ENCODE data around the gene KIFC3.
A peak's percentile ranks its signal among the peaks of the same experiment; 100 is the strongest.

KIFC3 gene

DNA sequence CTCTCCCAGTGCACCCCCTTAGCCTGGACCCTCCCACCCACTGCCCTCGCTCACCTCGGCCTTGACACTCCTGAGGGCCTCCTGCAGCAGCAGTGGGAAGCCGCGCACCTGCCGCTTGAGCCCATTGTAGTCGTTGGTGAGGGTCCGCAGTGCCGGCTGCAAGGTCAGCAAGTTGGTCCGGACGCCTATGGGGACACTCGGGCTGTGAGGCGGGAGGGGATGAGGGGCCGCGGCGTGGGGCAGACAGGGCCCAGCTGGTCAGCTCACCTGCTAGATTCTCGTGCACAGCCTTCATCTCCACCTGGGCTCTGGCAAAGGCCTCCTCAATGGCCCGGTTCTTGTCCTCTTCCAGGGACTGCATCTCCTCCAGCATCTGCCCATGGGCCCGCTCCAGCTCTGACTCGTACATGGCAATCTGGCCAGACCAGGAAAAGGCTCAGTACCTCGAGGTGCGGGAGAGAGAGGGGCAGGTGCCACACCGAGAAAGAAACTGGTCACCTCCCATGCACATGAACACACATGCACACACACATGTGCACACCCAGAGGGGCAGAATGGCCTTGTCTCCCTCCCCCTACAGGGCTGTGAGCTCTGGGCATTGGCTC lies 32.6 kb downstream of the KIFC3 start:
- no peak for DNase-seq (ENCODE audit: low read depth in 1 of 2, low spot score in 1 of 2)

DNA sequence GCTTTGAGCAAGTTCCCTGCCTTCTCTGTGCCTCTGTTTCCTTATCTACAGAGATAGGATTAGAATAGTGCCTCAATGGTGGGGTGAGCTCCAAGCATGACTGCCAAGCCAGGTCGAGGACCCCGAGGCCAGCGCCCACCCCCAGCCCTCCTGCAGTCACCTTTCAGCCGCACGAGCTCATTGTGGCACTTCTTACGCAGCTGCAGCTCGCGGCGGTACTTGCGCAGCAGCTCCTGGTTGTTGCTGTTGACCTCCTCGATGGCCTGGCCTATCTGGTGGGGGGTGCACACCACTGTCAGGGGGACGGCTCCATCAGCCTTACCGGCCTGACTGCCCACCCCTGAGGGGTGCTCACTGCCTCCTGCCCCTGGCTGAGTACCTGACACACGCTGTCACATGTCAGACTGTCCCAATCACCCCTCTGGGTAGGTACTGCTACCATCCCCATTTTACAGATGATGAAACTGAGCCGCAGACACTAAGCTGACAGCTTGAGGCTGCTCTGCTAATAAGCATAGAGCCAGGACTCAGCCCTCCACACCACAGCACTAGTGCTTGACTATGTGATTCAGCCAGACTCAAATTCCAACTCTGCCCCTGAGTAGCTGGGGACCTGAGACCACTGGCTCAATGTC lies 35.5 kb downstream of the KIFC3 start:
- no peak for DNase-seq (ENCODE audit: low read depth in 1 of 2, low spot score in 1 of 2)

DNA sequence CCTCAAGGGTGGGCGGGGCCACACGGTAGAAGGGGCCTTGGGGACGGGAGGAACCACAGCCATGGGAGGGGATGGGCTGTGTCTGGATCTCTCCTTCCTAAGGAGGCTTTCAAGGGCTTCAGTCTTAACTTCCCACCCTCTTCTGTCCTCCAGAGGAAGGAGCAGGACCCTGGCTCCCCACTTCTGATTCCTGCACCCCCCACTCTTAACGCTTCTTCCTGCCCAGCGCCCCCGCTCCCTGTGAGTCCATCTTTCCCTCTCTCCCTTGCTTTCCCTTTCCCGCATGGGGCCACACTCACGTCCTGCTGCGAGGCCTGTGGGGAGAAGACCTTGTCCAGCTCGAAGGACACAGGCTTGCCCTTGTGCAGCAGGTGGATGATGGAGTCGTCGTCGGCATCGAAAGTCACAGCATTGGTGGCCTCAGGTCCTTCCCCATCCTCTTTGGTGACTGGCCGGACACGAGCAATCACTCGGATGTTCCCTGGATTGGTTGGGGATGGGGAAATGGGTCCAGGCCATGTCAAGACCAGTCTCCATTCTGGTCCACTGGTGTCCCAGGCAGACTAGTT lies 37.0 kb downstream of the KIFC3 start:
- no peak for DNase-seq (ENCODE audit: low read depth in 1 of 2, low spot score in 1 of 2)

DNA sequence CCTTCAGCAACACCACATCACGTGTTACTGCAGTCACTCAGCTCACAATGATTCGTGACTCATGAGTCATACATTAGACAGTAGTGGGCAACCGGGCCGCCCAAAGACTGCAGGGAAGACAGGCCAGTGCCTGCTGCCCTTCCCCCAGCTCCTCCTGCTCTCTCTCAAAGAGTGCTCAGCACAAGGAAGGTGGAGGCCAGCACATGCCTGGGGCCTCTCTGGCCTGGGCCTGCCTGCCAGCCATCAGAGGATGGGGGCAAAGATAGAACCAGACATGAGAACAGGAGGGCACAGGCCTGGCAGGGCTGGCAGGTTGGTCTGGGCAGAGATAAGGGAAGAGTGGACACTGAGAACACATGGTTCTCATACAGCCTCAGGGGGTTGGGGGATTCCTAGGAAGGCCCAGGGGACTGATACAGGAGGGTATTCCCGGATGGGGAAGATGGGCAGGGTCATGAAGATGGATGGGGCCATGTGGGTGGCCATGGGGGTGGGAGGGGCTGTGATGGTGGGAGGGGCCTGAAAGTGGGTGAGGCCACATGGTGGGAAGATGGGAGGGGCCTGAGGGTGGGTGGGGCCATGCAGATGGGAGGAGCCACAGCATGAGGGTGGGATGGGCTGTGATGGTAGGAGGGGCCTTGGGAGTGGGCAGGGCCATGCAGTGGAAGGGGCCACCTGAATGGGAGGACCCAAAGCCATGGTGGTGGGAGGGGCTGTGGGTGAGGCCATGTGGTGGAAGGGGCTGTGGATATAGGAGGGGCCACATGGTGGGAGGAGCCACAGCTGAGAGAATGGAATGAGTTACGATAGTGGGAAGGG lies 37.7 kb downstream of the KIFC3 start:
- DNase-seq (ENCODE audit: low read depth in 1 of 2, low spot score in 1 of 2) = no peak

DNA sequence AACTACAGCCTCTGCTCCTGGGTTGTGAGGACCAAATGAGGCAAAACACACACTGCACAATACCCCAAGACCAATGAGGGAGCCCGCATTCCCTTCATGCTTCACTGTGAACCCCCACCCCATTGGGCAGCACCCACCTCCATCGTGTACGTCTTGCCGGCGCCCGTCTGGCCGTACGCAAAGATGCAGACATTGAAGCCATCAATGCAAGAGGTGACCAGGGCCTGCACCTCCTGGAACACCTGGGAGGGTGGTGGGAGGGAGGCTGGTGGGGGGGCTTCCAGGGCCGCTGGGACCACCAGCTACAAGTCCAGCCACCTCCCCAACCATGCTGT lies 38.3 kb downstream of the KIFC3 start:
- DNase-seq (ENCODE audit: low read depth in 1 of 2, low spot score in 1 of 2) = no peak

DNA sequence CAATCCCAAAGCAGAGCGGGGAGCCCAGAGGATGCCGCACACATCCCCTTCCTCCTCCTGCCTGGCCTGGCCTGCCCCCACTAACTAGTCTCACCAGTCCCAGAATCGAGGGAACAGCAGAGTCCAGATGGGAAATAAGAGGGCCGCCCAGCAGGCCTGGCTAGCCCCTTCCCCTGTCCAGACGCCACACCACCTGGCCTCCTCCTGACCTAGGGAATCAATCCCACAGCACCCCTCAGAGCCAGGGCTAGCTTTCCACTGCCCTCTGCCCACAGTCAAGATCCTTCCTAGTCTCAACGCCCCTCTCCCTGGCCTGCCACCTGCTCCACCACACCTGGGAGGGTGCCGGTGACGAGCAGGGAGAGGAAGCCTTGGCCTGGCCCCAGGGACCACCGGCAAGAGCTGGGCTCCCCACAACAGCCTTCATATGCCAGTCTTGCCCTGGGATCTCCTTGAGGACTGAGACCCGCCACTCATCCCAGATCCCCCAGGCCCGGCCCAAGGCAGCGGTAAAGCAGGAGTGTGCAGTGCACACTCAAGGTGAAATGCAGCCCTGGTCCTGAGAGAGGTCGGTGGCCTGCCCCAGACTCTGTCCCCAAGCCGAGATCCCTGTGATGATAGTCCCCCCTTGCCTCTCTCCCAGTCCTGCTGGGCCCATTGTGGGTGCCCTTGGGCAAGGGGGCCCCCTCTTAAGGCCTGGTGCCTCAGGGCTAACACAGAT lies 38.8 kb downstream of the KIFC3 start:
- no peak for DNase-seq (ENCODE audit: low read depth in 1 of 2, low spot score in 1 of 2)

DNA sequence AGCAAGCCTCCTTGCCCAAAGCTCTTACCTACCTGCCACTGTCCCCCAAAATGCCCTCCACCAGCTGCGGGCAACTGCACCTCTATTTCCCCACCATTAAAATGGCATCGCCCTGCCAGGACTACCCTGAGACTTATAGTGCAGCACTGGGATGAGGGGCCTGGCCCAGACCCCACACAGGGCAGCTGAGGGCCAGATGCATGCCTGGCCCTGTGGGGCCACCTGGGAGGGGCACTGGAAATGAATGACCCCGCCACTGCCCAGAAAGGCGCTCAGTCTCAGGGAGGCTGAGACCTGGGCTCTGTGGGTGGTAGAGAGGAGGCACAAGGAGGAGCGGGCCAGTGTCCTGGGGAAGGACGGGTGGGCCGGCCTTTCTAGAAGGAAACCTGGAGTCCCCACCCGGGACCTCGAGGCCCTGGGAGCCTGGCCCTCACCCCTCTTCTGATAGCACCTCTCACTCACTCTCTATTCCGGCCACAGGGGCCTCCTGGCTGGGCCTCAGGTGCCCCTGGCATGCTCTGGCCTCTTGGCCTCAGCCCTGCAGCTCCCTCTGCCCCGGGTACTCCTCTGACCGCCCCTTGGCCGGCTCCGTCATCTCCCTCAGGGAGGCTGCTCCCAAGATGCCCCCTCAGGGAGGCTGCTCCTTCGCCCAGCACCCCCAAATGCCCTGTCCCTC lies 39.8 kb downstream of the KIFC3 start:
- no peak for DNase-seq (ENCODE audit: low read depth in 1 of 2, low spot score in 1 of 2)

DNA sequence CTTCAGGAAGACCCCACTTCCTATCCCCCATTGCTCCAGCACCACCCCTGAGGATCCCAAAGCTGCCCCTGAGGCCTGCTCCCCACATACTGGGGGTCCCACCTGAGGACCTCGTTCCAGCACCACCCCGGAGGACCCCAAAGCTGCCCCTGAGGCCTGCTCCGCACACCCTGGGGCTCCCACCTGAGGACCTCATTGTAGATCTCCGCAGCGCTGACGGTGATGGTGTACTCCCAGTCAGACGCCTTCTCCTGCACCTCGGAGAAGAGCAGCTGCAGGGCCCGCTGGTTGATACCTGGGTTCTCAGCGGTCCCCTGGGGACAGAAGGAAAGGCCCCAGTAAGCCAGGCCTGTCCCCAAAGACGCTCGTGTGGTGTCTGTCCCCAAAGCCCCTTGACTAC lies 40.3 kb downstream of the KIFC3 start:
- DNase-seq (ENCODE audit: low read depth in 1 of 2, low spot score in 1 of 2) = no peak

DNA sequence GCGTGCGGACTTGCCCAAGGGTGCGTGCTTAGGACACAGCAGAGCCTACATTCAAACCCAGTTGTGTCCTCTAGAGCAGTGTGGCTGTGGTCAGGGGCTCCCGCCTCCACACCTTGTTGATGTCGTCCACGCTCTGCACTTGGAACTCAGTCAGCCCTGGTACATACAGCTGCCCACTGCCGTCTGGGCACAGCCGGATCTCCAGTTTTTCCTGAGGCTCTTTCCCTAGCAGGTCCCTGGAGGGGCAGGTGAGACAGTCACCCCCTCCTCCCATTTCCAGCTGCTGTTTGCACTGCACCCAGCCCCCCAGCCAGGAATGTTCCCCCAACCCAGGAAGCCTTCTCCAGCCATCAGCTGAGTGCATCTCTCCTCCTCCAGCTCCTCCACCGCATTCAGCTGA lies 41.0 kb downstream of the KIFC3 start:
- no peak for DNase-seq (ENCODE audit: low read depth in 1 of 2, low spot score in 1 of 2)

DNA sequence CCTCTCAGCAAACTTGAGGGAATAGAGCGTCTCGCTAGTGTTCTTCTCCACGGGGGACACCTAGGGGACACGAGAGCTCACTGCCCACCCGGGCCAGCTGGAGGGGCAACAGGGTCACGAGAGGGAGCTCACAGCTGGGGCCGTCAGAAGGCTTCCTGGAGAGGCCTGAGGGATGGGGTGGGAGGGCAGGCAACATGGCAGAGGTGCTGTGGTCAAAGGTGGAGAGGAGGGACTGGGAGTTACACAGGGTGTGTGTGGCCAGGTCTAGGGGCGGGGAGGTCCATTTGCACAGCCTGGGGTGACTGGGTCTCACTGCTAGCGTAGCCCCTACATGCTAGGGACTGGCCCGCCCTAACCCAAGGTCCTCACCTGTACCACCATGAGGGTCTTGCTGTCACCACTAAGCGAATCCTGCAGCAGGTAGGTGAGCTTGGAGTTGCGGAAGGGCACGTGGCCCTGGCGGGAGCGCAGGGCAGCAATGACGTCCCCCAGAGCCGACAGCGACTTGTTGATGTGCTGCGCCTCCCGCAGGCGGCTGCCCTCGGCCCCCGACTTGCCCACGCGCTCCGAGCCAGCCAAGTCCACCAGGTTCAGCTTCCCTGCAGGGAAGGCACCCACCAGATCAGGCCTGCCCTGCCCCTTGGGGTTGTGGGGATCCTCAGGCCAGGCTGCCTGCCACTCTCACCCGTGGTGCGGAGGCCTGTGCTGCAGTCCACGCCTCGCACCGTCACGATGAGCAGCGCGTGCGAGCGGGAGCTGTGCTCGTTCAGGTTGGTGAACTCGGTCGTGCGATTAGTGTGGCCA lies 41.7 kb downstream of the KIFC3 start:
- DNase-seq (ENCODE audit: low read depth in 1 of 2, low spot score in 1 of 2) = no peak

DNA sequence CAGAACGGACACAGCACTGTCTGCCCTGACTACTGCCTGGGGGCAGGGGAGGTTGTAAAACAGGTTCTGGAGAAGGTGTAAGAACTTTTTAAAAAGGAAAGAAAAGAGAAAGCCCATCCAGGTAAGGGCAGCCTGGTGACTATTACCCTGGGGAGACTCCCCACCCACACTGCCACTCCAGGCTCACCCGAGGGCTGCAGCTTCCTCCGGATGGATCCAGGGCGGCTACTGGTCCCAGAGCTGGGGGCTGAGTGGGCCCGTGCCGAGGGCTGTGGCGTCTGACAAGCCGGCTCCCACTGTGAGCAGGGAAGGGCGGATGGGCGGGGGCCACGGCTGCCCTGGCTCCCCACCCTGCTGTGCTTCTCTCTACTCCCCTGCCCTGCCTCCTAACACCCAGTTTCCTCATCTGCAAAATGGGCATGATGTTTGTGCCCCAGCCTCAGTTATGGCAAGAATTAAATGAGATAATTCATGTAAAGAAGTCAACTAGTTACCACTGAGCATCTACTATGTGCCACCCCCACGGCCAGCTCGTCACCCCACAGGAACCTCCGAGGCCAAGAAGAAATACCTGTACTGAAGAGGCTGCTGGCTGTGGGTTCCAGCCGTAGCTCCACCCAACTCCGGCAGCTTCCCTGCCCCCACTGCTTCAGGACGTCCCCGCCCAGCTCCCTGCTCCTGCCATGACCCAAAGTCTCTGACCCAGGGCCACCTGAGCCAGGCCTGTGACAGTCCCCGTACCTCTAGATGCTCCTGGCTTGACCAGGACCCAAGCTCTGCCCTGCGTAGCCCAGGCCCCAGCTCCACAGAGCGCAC lies 42.5 kb downstream of the KIFC3 start:
- no peak for DNase-seq (ENCODE audit: low read depth in 1 of 2, low spot score in 1 of 2)

DNA sequence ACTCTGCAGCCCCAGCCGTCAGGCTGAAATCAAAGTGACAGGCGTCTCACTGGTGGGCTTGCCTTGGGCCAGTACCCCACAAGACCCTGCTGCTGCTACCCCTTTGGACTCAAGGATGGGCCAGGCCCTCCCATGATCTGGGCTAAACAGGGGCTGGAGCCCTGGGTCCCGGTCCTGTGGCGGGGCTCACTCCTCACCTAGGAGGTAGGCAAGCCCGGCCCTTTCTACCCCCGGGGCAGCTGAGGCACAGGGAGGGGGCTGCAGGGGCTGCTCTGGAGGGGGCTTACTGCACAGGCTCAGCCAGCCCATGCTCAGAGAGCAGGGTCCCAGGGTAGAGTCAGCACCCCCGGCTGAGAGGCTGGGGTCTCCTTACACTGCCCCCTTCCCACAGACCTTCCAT lies 43.2 kb downstream of the KIFC3 start:
- DNase-seq (ENCODE audit: low read depth in 1 of 2, low spot score in 1 of 2) = no peak

DNA sequence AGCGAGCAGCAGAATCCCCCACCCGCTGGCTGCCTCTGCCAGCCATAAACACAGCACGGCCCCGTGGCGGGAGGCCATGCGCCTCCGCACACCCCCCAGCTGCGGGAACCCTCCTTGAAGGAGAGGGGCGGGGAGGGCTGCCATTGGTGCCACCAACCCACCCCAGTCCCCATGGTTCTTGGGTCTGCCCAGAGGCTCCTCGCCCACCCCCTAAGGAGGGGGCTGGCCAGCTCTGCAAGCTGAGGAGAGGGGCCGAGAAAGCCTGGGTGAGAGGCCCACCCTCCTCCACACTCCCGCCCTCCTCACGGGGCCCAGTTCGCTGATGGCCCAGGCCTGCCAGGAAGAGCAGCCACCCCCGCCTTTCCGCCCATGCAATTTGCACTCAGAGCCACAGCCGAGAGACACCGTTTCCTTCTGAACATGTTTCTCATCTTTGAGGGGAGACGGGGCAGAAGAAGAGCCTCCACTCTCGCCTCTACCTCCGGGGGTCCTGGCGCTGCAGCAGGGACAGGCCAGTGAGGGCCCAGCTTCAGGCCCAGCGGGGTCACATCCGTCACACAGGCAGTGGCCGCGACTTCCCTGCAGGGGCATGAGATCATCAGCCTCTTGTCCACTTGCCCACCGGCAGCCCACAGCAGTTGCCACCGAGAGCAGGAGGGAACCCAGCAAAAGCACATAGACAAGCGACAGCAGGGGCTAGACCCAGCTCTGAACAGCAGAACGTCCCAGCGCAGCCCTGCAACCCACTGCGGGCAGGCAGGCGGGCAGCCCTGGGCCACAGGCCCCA lies 43.8 kb downstream of the KIFC3 start:
- DNase-seq (ENCODE audit: low read depth in 1 of 2, low spot score in 1 of 2) = no peak

DNA sequence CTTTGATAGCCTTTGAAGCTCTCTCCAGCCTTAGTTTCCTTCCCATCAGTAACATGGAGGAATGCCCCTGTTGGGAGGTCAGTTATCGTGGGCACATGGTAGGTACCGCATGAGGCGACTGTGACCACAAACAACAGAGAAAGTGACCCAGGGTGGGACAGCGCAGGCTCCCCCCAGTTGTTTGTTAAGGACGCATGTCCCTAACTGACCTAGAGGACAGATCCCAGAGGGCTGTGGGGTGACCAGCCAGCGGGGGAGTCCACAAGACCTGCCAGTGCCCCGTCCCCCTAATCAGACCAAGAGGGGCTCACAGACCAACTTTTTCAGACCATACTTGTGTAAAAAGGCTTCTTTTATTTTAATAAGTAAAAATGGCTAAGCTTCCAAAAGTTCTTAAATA lies 44.4 kb downstream of the KIFC3 start:
- no peak for DNase-seq (ENCODE audit: low read depth in 1 of 2, low spot score in 1 of 2)

DNA sequence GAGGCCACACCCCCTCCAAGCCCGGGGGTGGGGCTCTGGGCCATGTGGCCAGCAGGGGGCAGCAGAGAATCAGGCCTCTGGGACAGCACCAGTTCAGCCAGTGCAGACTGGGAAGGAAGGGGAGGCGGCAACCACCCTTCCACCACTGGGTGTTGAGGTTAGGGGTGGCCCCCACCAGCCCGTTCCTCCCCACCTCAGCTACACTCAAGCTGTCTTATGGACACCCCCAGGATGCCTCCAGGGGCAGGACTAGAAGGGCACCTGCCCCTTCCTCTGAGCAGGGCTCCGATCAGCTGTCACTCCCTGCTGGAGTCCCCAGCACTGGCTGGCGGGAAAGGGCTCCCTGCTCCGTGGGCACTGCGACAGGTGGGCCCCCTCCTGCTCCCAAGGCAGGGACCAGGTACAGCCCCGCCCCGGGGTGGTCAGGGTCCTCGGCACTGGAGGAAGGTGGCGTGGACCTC lies 44.9 kb downstream of the KIFC3 start:
- peak; percentile 81 to 89 for DNase-seq (ENCODE audit: low read depth in 1 of 2, low spot score in 1 of 2)

DNA sequence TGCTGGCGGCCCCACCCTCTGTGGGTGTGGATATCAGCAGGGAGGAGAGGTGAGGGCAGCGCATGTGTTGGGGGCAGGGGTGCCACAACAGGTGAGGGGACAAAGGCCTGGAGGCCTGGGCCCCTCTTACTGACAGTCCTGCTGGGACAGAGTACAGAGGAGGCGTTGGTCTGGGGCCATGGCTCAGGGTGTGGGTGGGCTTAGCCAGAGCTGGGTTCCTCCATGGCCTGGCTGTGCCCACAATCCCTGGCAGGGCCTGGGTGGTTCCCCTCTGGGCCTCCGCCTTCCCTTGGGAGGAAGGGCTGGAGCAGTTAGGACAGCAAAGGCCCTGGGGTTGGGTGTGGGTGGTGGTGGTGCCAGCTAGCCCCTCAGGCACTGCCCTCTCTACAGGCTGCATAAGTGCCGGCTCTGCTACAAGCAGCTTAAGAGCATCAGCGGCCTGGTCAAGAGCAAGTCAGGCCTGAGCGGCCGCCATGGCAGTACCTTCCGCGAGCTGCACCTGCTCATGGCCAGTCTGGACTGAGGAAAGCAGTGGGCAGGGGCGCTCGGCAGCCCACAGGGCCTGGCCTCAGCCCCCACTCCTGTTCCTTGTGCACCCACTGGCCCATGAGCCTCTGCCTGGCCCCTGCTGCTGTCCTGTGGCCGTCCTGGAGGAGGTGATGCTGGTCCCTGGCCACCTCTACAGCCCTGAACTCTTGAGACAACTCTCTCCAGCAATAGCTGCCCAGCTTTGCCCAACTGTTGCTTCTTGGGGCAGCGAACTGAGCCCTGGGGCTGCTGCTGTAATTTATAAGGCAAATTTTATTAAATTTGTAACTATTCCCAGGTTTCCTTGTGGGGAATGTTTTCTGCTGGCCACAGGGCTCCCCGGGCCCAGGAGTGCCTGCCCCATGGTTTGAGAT lies 45.6 kb downstream of the KIFC3 start:
- no peak for DNase-seq (ENCODE audit: low read depth in 1 of 2, low spot score in 1 of 2)

DNA sequence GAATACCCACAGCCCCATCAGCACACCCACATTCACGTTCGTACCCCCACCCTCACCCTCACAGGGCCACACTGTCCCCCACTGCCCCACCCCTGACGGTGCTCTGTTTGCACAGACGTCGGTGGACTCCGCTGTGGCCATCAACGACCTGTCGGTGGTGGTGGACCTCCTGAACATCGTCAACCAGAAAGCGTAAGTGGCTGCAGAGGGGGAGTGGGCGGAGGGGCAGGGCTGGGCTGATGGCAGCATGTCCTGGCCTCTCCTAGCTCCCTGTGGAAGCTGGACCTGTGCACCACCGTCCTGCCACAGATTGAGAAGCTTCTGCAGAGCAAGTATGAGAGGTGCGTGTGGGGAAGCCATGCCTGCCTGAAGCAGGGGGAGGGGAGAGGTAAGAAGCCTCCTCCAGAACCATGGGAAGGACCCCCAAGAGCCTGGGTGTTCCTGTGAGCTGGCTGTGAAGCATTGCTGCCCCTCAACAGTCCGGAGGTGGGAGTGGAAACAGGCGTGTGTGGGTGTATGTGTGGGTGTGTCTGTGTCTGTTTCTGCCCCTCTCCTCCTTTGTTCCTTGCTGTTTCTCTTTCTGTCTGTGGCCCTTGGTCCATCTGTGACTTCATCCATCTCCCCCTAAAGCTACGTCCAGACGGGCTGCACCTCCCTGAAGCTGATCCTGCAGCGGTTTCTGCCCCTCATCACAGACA lies 46.4 kb downstream of the KIFC3 start:
- DNase-seq (ENCODE audit: low read depth in 1 of 2, low spot score in 1 of 2) = no peak

Data from activated T-helper 1 cell treated with anti-CD3 and anti-CD28 coated beads, Interleukin-2, amount 50 U/mL, for 16 hours (primary cell).